Panc1 (cell line): ENCODE measurements around the gene BTBD19.

ENCODE experiments used
- POLR2AphosphoS5 ChIP-seq: IDR thresholded peaks from 2 replicates; pipeline ENCODE4 v1.6.1; 2012; ENCODE audit warnings: mild to moderate bottlenecking, low read depth, low read length, moderate library complexity
- TCF7L2 ChIP-seq: IDR thresholded peaks from 2 replicates; pipeline ENCODE4 v1.6.1; 2011; ENCODE audit warnings: mild to moderate bottlenecking, low read depth, low read length, inconsistent platforms
- TF ChIP-seq, protein P1 (sequence below): fragments of 450-650 bp; IDR thresholded peaks from 2 replicates; pipeline ENCODE4 v1.5.1; 2017; ENCODE audit warnings: mild to moderate bottlenecking
- TF ChIP-seq, protein P2 (sequence below), 2 experiments: IDR thresholded peaks; 2 replicates each; pipeline ENCODE4 v1.6.1; 2011 to 2012; ENCODE audit warnings: low read depth in 2 of 2, control low read depth in 1 of 2, low read length in 1 of 2, mild to moderate bottlenecking in 1 of 2, moderate library complexity in 1 of 2; ENCODE audit not compliant: insufficient read depth in 1 of 2

DNA sequence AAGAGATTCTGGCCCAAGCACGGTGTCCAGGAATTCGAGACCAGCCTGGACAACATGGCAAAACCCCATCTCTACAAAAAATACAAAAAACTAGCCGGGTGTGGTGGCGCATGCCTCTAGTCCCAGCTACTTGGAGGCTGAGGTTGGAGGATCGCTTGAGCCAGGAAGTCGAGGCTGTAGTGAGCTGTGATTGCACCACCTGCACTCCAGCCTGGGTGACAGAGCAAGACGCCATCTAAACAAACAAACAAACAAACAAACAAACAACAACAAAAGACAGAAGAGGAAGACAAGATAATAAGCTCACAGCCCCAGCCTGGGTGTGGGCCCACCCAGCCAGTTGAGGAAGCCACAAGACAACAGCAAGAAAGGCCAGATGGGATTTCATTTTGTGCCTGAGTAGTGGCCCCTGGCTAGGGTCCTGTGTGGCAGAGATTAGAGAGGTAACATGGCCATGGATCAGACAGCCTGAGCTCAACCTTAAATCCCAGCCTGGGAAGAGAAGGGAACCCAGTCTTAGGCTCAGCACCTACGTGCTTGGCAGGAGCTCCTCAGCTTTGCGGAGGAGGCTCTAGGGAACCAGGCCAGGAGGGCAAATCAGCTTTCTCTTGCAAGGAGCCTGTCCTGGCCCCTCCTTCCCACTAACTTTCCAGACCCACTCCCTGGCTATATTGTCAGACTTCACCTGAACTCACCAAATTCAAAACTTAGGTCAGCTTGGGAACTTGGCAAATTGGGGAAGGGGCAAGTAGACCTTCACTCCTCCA lies 15.4 kb upstream of the BTBD19 start:
- TF ChIP-seq, protein P1, sequence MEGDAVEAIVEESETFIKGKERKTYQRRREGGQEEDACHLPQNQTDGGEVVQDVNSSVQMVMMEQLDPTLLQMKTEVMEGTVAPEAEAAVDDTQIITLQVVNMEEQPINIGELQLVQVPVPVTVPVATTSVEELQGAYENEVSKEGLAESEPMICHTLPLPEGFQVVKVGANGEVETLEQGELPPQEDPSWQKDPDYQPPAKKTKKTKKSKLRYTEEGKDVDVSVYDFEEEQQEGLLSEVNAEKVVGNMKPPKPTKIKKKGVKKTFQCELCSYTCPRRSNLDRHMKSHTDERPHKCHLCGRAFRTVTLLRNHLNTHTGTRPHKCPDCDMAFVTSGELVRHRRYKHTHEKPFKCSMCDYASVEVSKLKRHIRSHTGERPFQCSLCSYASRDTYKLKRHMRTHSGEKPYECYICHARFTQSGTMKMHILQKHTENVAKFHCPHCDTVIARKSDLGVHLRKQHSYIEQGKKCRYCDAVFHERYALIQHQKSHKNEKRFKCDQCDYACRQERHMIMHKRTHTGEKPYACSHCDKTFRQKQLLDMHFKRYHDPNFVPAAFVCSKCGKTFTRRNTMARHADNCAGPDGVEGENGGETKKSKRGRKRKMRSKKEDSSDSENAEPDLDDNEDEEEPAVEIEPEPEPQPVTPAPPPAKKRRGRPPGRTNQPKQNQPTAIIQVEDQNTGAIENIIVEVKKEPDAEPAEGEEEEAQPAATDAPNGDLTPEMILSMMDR, result no peak
- no peak for TF ChIP-seq TCF7L2
- TF ChIP-seq POLR2AphosphoS5, result no peak
- TF ChIP-seq, protein P2, sequence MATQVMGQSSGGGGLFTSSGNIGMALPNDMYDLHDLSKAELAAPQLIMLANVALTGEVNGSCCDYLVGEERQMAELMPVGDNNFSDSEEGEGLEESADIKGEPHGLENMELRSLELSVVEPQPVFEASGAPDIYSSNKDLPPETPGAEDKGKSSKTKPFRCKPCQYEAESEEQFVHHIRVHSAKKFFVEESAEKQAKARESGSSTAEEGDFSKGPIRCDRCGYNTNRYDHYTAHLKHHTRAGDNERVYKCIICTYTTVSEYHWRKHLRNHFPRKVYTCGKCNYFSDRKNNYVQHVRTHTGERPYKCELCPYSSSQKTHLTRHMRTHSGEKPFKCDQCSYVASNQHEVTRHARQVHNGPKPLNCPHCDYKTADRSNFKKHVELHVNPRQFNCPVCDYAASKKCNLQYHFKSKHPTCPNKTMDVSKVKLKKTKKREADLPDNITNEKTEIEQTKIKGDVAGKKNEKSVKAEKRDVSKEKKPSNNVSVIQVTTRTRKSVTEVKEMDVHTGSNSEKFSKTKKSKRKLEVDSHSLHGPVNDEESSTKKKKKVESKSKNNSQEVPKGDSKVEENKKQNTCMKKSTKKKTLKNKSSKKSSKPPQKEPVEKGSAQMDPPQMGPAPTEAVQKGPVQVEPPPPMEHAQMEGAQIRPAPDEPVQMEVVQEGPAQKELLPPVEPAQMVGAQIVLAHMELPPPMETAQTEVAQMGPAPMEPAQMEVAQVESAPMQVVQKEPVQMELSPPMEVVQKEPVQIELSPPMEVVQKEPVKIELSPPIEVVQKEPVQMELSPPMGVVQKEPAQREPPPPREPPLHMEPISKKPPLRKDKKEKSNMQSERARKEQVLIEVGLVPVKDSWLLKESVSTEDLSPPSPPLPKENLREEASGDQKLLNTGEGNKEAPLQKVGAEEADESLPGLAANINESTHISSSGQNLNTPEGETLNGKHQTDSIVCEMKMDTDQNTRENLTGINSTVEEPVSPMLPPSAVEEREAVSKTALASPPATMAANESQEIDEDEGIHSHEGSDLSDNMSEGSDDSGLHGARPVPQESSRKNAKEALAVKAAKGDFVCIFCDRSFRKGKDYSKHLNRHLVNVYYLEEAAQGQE (IDR thresholded peaks at IDR 0.05; ENCODE audit: insufficient read depth in 1 of 2, low read depth in 2 of 2, low read length in 1 of 2), result no peak
